ENCODE results near the gene EEF1A1. TPM values are rescaled to one million over a fixed set of nuclear protein-coding genes. Genes with fewer than 3 reads are reported as not detected.
"Not testable (repeated sequence)": the region's sequence is repeated elsewhere in the genome, so short reads cannot be mapped to it uniquely, and the experiment has no call there.

The EEF1A1 gene
- total RNA-seq, 1 experiment from 2014 or later, result 11,774 TPM

- no peak for DNase-seq (ENCODE audit: low spot score)
These were observed 16.8 kb upstream of the EEF1A1 start for GRCh38 chr6:73537677-73538076.

GRCh38 chr6:73534628-73535027 lies 13.8 kb upstream of the EEF1A1 start:
- no peak for DNase-seq (ENCODE audit: low spot score)

GRCh38 chr6:73532293-73532692 lies 11.5 kb upstream of the EEF1A1 start:
- no peak for DNase-seq (ENCODE audit: low spot score)

GRCh38 chr6:73528897-73529296 lies 8.1 kb upstream of the EEF1A1 start:
- no peak for DNase-seq (ENCODE audit: low spot score)

GRCh38 chr6:73525546-73526330 lies 4.9 kb upstream of the EEF1A1 start:
- DNase-seq (ENCODE audit: low spot score), result no peak

GRCh38 chr6:73523434-73524123 lies 2.7 kb upstream of the EEF1A1 start:
- peak; percentile 39 for DNase-seq (ENCODE audit: low spot score)

GRCh38 chr6:73521351-73521985 lies 636 bp upstream of the EEF1A1 start:
- peak; percentile 65 for DNase-seq (ENCODE audit: low spot score)

GRCh38 chr6:73519926-73520687 lies 725 bp downstream of the EEF1A1 start:
- peak; percentile 48 for DNase-seq (ENCODE audit: low spot score)

GRCh38 chr6:73518982-73519881 lies 1.6 kb downstream of the EEF1A1 start:
- DNase-seq (ENCODE audit: low spot score), result not testable (repeated sequence)

- not testable (repeated sequence) for DNase-seq (ENCODE audit: low spot score)
These were observed 2.5 kb downstream of the EEF1A1 start for GRCh38 chr6:73518100-73518981.

GRCh38 chr6:73516514-73517489 lies 4.0 kb downstream of the EEF1A1 start:
- no peak for DNase-seq (ENCODE audit: low spot score)

- DNase-seq (ENCODE audit: low spot score), result peak; percentile 13
These were observed 5.6 kb downstream of the EEF1A1 start for GRCh38 chr6:73515204-73515655.

- DNase-seq (ENCODE audit: low spot score), result peak; percentile 9
These were observed 6.1 kb downstream of the EEF1A1 start for GRCh38 chr6:73514746-73515110.

GRCh38 chr6:73513496-73513854 lies 7.4 kb downstream of the EEF1A1 start:
- DNase-seq (ENCODE audit: low spot score), result no peak

- DNase-seq (ENCODE audit: low spot score), result no peak
These were observed 9.0 kb downstream of the EEF1A1 start for GRCh38 chr6:73511796-73512195.

GRCh38 chr6:73509851-73510250 lies 11.0 kb downstream of the EEF1A1 start:
- DNase-seq (ENCODE audit: low spot score), result no peak

GRCh38 chr6:73508776-73509175 lies 12.1 kb downstream of the EEF1A1 start:
- no peak for DNase-seq (ENCODE audit: low spot score)

- DNase-seq (ENCODE audit: low spot score), result no peak
These were observed 14.6 kb downstream of the EEF1A1 start for GRCh38 chr6:73506246-73506645.

- not testable (repeated sequence) for DNase-seq (ENCODE audit: low spot score)
These were observed 15.1 kb downstream of the EEF1A1 start for GRCh38 chr6:73505705-73506104.

Data from H4 (cell line).